ENCODE measurements around the gene HERC3. TPM values are rescaled to one million over a fixed set of nuclear protein-coding genes. Genes with fewer than 3 reads are reported as not detected.

HERC3 gene
- total RNA-seq, 1 donor from 2014 or later = 8.5 TPM

GRCh38 chr4:88659890-88660208 lies 67.6 kb downstream of the HERC3 start:
- DNase-seq (ENCODE audit: low read depth) (no peak), FAIRE-seq (no peak)
- TF ChIP-seq, protein P1, sequence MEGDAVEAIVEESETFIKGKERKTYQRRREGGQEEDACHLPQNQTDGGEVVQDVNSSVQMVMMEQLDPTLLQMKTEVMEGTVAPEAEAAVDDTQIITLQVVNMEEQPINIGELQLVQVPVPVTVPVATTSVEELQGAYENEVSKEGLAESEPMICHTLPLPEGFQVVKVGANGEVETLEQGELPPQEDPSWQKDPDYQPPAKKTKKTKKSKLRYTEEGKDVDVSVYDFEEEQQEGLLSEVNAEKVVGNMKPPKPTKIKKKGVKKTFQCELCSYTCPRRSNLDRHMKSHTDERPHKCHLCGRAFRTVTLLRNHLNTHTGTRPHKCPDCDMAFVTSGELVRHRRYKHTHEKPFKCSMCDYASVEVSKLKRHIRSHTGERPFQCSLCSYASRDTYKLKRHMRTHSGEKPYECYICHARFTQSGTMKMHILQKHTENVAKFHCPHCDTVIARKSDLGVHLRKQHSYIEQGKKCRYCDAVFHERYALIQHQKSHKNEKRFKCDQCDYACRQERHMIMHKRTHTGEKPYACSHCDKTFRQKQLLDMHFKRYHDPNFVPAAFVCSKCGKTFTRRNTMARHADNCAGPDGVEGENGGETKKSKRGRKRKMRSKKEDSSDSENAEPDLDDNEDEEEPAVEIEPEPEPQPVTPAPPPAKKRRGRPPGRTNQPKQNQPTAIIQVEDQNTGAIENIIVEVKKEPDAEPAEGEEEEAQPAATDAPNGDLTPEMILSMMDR (IDR thresholded peaks at IDR 0.05; ENCODE audit: insufficient read depth, low read depth, low read length) = no peak
- no peak for TF ChIP-seq EZH2 (IDR thresholded peaks at IDR 0.05; ENCODE audit: insufficient read depth, low read length)
- H3K9me3 Mint-ChIP-seq (ENCODE audit: unreplicated experiment) = no peaks in the 10 kb centered on the region
- no peak overlapping the region for H3K4me3 ChIP-seq (ENCODE audit: insufficient read depth, low read depth, low read length)
- H3K27ac ChIP-seq (ENCODE audit: low read depth, low read length) = peak overlapping the region; percentile 86
- H2AFZ ChIP-seq (ENCODE audit: low read depth, low read length) = no peak overlapping the region
- H3K4me2 ChIP-seq (ENCODE audit: low read length) = no peak overlapping the region
- no peak overlapping the region for H3K9ac ChIP-seq (ENCODE audit: low read length)
- peaks cover 17% of the 10 kb centered on the region for H3K4me1 ChIP-seq (ENCODE audit: insufficient read depth, low read length)
- H3K36me3 ChIP-seq (ENCODE audit: insufficient read depth, low read length) = no peaks in the 10 kb centered on the region
- H3K79me2 ChIP-seq (ENCODE audit: insufficient read depth, low read length) = no peaks in the 10 kb centered on the region
- H3K27ac Mint-ChIP-seq (ENCODE audit: unreplicated experiment) = no peak overlapping the region
- peaks cover 8% of the 10 kb centered on the region for H3K36me3 Mint-ChIP-seq (ENCODE audit: low read depth, unreplicated experiment)
- no peaks in the 10 kb centered on the region for H3K9me3 ChIP-seq (ENCODE audit: insufficient read depth, low read depth, low read length)
- no peaks in the 10 kb centered on the region for H3K27me3 Mint-ChIP-seq (ENCODE audit: low read depth, unreplicated experiment)
- no peaks in the 10 kb centered on the region for H3K27me3 ChIP-seq (ENCODE audit: insufficient read depth, low read length)
- no peak overlapping the region for H3K4me3 Mint-ChIP-seq (ENCODE audit: unreplicated experiment)
- peaks cover 21% of the 10 kb centered on the region for H3K4me1 Mint-ChIP-seq (ENCODE audit: low read depth, unreplicated experiment)
- no peaks in the 10 kb centered on the region for H4K20me1 ChIP-seq (ENCODE audit: insufficient read depth, low read length)

DNA sequence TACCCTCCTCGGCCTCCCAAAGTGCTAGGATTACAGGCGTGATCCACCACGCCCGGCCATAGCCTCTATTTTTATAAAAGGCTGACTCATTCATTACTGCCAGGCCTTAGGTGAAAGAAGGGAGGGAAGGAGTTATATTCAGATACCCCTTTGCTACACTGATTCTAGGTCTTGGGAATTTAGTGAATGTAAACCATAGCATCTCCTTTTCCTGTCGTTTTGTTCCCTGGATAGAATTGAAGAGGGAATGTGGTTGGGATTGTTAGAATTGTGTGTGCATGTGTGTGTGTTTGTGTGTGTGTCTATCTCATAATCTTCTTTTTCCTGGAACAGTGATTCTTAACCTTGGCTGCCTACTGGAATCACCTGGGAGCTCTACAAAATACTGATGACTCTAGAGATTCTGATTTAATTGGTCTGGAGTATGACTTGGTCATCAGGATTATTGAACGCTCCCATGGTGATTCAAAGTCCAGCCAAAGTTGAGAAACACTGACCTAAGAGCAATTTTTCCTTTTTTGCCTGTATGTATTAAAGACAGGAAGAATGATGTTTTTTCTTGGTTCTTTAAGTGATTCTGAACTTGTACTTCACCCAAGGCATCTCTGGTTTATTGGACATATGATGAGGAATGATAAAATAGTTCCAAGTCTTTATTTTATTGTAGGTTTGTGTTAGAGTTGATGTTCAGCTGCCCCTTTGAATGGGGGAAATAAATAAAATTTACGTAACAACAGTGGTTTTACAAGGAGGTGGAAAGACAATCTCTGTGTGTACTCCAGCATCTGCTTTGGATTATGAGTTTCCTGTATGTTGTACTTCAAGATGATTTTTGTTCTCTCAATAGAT lies 68.4 kb downstream of the HERC3 start:
- H3K4me3 Mint-ChIP-seq (ENCODE audit: unreplicated experiment) = no peak overlapping the region
- H3K36me3 Mint-ChIP-seq (ENCODE audit: low read depth, unreplicated experiment) = peaks cover 3% of the 10 kb centered on the region
- Histone ChIP-seq H4K20me1 (ENCODE audit: insufficient read depth, low read length) (no peaks in the 10 kb centered on the region), H3K27me3 (ENCODE audit: insufficient read depth, low read length) (no peaks in the 10 kb centered on the region), H3K4me1 (ENCODE audit: insufficient read depth, low read length) (peaks cover 17% of the 10 kb centered on the region), H3K4me2 (ENCODE audit: low read length) (peak overlapping the region; percentile 67), H3K4me3 (ENCODE audit: insufficient read depth, low read depth, low read length) (no peak overlapping the region), H3K9ac (ENCODE audit: low read length) (peak overlapping the region; percentile 40), H3K27ac (ENCODE audit: low read depth, low read length) (peak overlapping the region; percentile 86), H2AFZ (ENCODE audit: low read depth, low read length) (no peak overlapping the region), H3K9me3 (ENCODE audit: insufficient read depth, low read depth, low read length) (no peaks in the 10 kb centered on the region), H3K36me3 (ENCODE audit: insufficient read depth, low read length) (no peaks in the 10 kb centered on the region), H3K79me2 (ENCODE audit: insufficient read depth, low read length) (no peaks in the 10 kb centered on the region)
- peaks cover 21% of the 10 kb centered on the region for H3K4me1 Mint-ChIP-seq (ENCODE audit: low read depth, unreplicated experiment)
- DNase-seq (ENCODE audit: low read depth) (peak; percentile 51), FAIRE-seq (peak; percentile 88)
- H3K27me3 Mint-ChIP-seq (ENCODE audit: low read depth, unreplicated experiment) = no peaks in the 10 kb centered on the region
- no peak for TF ChIP-seq EZH2 (IDR thresholded peaks at IDR 0.05; ENCODE audit: insufficient read depth, low read length)
- TF ChIP-seq, protein P1 (IDR thresholded peaks at IDR 0.05; ENCODE audit: insufficient read depth, low read depth, low read length) = no peak
- H3K9me3 Mint-ChIP-seq (ENCODE audit: unreplicated experiment) = no peaks in the 10 kb centered on the region
- no peak overlapping the region for H3K27ac Mint-ChIP-seq (ENCODE audit: unreplicated experiment)

DNA sequence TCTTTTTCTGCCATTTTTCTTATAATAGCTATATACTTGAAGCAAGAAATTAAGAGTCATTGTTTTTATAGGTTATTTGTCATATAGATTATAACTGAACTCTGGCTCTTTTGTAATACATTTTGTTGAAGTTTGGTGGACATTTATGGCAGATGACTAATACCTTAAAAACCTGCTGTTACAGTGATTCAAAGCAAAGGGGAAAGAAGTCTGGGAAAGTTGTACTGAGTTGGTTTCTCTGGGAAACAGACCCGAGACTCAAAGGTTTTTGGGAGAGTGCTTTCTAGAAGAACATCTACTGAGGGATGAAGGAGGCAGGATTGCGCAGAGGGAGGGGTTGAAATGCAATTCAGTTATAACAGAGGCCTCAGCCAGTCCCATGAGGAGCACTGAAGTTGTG lies 69.5 kb downstream of the HERC3 start:
- Mint-ChIP-seq H3K4me3 (ENCODE audit: unreplicated experiment) (no peak overlapping the region), H3K36me3 (ENCODE audit: low read depth, unreplicated experiment) (no peaks in the 10 kb centered on the region), H3K4me1 (ENCODE audit: low read depth, unreplicated experiment) (peaks cover 21% of the 10 kb centered on the region), H3K27ac (ENCODE audit: unreplicated experiment) (peak overlapping the region; percentile 28), H3K9me3 (ENCODE audit: unreplicated experiment) (no peaks in the 10 kb centered on the region), H3K27me3 (ENCODE audit: low read depth, unreplicated experiment) (no peaks in the 10 kb centered on the region)
- H3K4me3 ChIP-seq (ENCODE audit: insufficient read depth, low read depth, low read length) = no peak overlapping the region
- H3K9ac ChIP-seq (ENCODE audit: low read length) = peak overlapping the region; percentile 68
- H3K27ac ChIP-seq (ENCODE audit: low read depth, low read length) = peak overlapping the region; percentile 86
- H3K79me2 ChIP-seq (ENCODE audit: insufficient read depth, low read length) = no peaks in the 10 kb centered on the region
- H3K4me2 ChIP-seq (ENCODE audit: low read length) = peak overlapping the region; percentile 67
- TF ChIP-seq, protein P1 (IDR thresholded peaks at IDR 0.05; ENCODE audit: insufficient read depth, low read depth, low read length) = no peak
- no peak for TF ChIP-seq EZH2 (IDR thresholded peaks at IDR 0.05; ENCODE audit: insufficient read depth, low read length)
- peak; percentile 83 for DNase-seq (ENCODE audit: low read depth)
- H3K9me3 ChIP-seq (ENCODE audit: insufficient read depth, low read depth, low read length) = no peaks in the 10 kb centered on the region
- peaks cover 17% of the 10 kb centered on the region for H3K4me1 ChIP-seq (ENCODE audit: insufficient read depth, low read length)
- no peaks in the 10 kb centered on the region for H3K36me3 ChIP-seq (ENCODE audit: insufficient read depth, low read length)
- H3K27me3 ChIP-seq (ENCODE audit: insufficient read depth, low read length) = no peaks in the 10 kb centered on the region
- H2AFZ ChIP-seq (ENCODE audit: low read depth, low read length) = no peak overlapping the region
- no peaks in the 10 kb centered on the region for H4K20me1 ChIP-seq (ENCODE audit: insufficient read depth, low read length)
- peak; percentile 45 for FAIRE-seq
